ENCODE results near the gene PLPP3. TPM values are rescaled to one million over a fixed set of nuclear protein-coding genes. Genes with fewer than 3 reads are reported as not detected.

The PLPP3 gene
- total and polyA plus RNA-seq, 2 donors (not counting 1 experiment from before 2014, with no cell fraction given): 343 to 465 TPM

- H3K27ac ChIP-seq (ENCODE audit: insufficient read depth, low read length): no peak overlapping the region
- H3K9me3 ChIP-seq (ENCODE audit: control insufficient read depth, insufficient read depth, low read depth, low read length): no peaks in the 10 kb centered on the region
- no peaks in the 10 kb centered on the region for H4K20me1 ChIP-seq (ENCODE audit: control insufficient read depth, extremely low read depth, insufficient read depth, low read length)
- H3K36me3 ChIP-seq (ENCODE audit: control insufficient read depth, insufficient read depth, low read length): peaks cover 9% of the 10 kb centered on the region
- no peak overlapping the region for H3K4me3 ChIP-seq (replicated peaks in 1 of 4; ENCODE audit: control extremely low read depth in 1 of 4, insufficient read depth in 1 of 4, low read depth in 3 of 4, low read length in 4 of 4)
- no peaks in the 10 kb centered on the region for H3K79me2 ChIP-seq (ENCODE audit: control insufficient read depth, insufficient read depth, low read length)
- no peaks in the 10 kb centered on the region for H3K27me3 ChIP-seq (ENCODE audit: control insufficient read depth, insufficient read depth, low read length)
- no peak overlapping the region for H2AFZ ChIP-seq (ENCODE audit: low read length)
- no peak overlapping the region for H3K4me2 ChIP-seq (ENCODE audit: extremely low read depth, insufficient read depth, low read length)
- no peak for DNase-seq (ENCODE audit: low read depth in 2 of 2)
- TF ChIP-seq EZH2 (IDR thresholded peaks at IDR 0.05; ENCODE audit: low read length, missing control alignments): no peak
- TF ChIP-seq, protein P1, sequence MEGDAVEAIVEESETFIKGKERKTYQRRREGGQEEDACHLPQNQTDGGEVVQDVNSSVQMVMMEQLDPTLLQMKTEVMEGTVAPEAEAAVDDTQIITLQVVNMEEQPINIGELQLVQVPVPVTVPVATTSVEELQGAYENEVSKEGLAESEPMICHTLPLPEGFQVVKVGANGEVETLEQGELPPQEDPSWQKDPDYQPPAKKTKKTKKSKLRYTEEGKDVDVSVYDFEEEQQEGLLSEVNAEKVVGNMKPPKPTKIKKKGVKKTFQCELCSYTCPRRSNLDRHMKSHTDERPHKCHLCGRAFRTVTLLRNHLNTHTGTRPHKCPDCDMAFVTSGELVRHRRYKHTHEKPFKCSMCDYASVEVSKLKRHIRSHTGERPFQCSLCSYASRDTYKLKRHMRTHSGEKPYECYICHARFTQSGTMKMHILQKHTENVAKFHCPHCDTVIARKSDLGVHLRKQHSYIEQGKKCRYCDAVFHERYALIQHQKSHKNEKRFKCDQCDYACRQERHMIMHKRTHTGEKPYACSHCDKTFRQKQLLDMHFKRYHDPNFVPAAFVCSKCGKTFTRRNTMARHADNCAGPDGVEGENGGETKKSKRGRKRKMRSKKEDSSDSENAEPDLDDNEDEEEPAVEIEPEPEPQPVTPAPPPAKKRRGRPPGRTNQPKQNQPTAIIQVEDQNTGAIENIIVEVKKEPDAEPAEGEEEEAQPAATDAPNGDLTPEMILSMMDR (conservative IDR thresholded peaks at IDR 0.05 in 1 of 2, IDR thresholded peaks at IDR 0.05 in 1 of 2; ENCODE audit: low read depth in 1 of 2, low read length in 2 of 2): no peak
- peaks cover 4% of the 10 kb centered on the region for H3K4me1 ChIP-seq (ENCODE audit: control insufficient read depth, extremely low read depth, insufficient read depth, low read length)
- no peak overlapping the region for H3K9ac ChIP-seq (ENCODE audit: insufficient read depth, low read length)
These were observed 88.7 kb downstream of the PLPP3 start for GRCh38 chr1:56490619-56491018.

DNA sequence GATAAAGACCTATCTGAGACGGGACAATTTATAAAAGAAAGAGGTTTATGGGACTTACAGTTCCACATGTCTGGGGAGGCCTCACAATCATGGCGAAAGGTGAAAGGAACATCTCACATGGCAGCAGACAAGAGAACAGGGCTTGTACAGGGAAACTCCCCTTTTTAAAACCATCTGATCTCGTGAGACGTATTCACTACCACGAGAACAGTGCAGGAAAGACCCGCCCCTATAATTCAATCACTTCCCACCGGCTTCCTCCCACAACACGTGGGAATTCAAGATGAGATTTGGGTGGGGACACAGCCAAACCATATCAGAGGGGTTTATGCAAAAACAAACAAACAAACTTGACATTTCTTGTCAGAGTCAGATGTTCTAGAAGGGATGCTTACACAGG, 89.7 kb downstream of the PLPP3 start:
- Histone ChIP-seq H3K79me2 (ENCODE audit: control insufficient read depth, insufficient read depth, low read length) (no peaks in the 10 kb centered on the region), H3K27me3 (ENCODE audit: control insufficient read depth, insufficient read depth, low read length) (no peaks in the 10 kb centered on the region), H2AFZ (ENCODE audit: low read length) (no peak overlapping the region), H3K27ac (ENCODE audit: insufficient read depth, low read length) (no peak overlapping the region), H3K4me2 (ENCODE audit: extremely low read depth, insufficient read depth, low read length) (no peak overlapping the region), H3K9ac (ENCODE audit: insufficient read depth, low read length) (no peak overlapping the region), H3K9me3 (ENCODE audit: control insufficient read depth, insufficient read depth, low read depth, low read length) (no peaks in the 10 kb centered on the region), H3K4me3 (replicated peaks in 1 of 4; ENCODE audit: control extremely low read depth in 1 of 4, insufficient read depth in 1 of 4, low read depth in 3 of 4, low read length in 4 of 4) (no peak overlapping the region), H3K36me3 (ENCODE audit: control insufficient read depth, insufficient read depth, low read length) (peaks cover 4% of the 10 kb centered on the region), H3K4me1 (ENCODE audit: control insufficient read depth, extremely low read depth, insufficient read depth, low read length) (peaks cover 4% of the 10 kb centered on the region), H4K20me1 (ENCODE audit: control insufficient read depth, extremely low read depth, insufficient read depth, low read length) (no peaks in the 10 kb centered on the region)
- DNase-seq (ENCODE audit: low read depth in 2 of 2): no peak
- TF ChIP-seq, protein P1 (conservative IDR thresholded peaks at IDR 0.05 in 1 of 2, IDR thresholded peaks at IDR 0.05 in 1 of 2; ENCODE audit: low read depth in 1 of 2, low read length in 2 of 2): no peak
- no peak for TF ChIP-seq EZH2 (IDR thresholded peaks at IDR 0.05; ENCODE audit: low read length, missing control alignments)

DNA sequence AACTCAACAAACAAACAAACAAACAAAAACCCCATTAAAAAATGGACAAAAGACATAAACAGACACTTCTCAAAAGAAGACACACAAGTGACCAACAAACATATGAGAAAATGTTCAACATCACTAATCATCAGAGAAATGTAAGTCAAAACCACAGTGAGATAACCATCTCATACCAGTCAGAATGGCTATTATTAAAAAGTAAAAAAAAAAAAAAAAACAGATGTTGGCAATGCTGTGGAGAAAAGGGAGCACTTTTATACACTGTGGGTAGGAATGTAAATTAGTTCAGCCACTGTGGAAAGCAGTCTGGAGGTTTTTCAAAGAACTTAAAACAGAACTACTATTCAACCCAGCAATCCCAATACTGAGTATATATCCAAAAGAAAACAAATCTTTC, 94.7 kb downstream of the PLPP3 start:
- Histone ChIP-seq H3K79me2 (ENCODE audit: control insufficient read depth, insufficient read depth, low read length) (no peaks in the 10 kb centered on the region), H3K36me3 (ENCODE audit: control insufficient read depth, insufficient read depth, low read length) (no peaks in the 10 kb centered on the region), H3K27me3 (ENCODE audit: control insufficient read depth, insufficient read depth, low read length) (no peaks in the 10 kb centered on the region), H3K9ac (ENCODE audit: insufficient read depth, low read length) (no peak overlapping the region), H2AFZ (ENCODE audit: low read length) (no peak overlapping the region), H3K4me2 (ENCODE audit: extremely low read depth, insufficient read depth, low read length) (no peak overlapping the region), H4K20me1 (ENCODE audit: control insufficient read depth, extremely low read depth, insufficient read depth, low read length) (no peaks in the 10 kb centered on the region), H3K4me3 (replicated peaks in 1 of 4; ENCODE audit: control extremely low read depth in 1 of 4, insufficient read depth in 1 of 4, low read depth in 3 of 4, low read length in 4 of 4) (no peak overlapping the region), H3K4me1 (ENCODE audit: control insufficient read depth, extremely low read depth, insufficient read depth, low read length) (no peaks in the 10 kb centered on the region), H3K27ac (ENCODE audit: insufficient read depth, low read length) (no peak overlapping the region), H3K9me3 (ENCODE audit: control insufficient read depth, insufficient read depth, low read depth, low read length) (no peaks in the 10 kb centered on the region)
- peak in 1 of 2 donors; percentile 34 for DNase-seq (ENCODE audit: low read depth in 2 of 2)
- TF ChIP-seq, protein P1 (conservative IDR thresholded peaks at IDR 0.05 in 1 of 2, IDR thresholded peaks at IDR 0.05 in 1 of 2; ENCODE audit: low read depth in 1 of 2, low read length in 2 of 2): no peak
- TF ChIP-seq EZH2 (IDR thresholded peaks at IDR 0.05; ENCODE audit: low read length, missing control alignments): no peak

Measured in fibroblast of lung (primary cell).